GM23338 (cell line): ENCODE data around the gene SNRPD3.

ENCODE experiments used
- CREB1 ChIP-seq: fragments of 250-450 bp; sonication (Bioruptor Pico); IDR thresholded peaks from 2 replicates; pipeline ENCODE4 v1.5.0; 2020; ENCODE audit warnings: low read depth, mild to moderate bottlenecking, moderate library complexity
- CTCF ChIP-seq, 2 experiments: fragments of 200-600 bp in 1 of 2; sonication (generic) in 1 of 2; conservative IDR thresholded peaks; 2 replicates each; pipeline versions ENCODE4 v1.5.1 to v1.6.1; 2016 to 2017; ENCODE audit warnings: antibody characterized with exemption in 2 of 2, low read depth in 2 of 2, mild to moderate bottlenecking in 2 of 2, moderate library complexity in 1 of 2
- ETS1 ChIP-seq: IDR thresholded peaks from 2 replicates; pipeline ENCODE4 v1.6.1; 2016; ENCODE audit warnings: antibody characterized with exemption
- EZH2 ChIP-seq: fragments of 200-600 bp; sonication (generic); IDR thresholded peaks from one replicate; pipeline ENCODE4 v1.8.0; 2017; ENCODE audit warnings: antibody characterized with exemption, mild to moderate bottlenecking, low read depth; ENCODE audit not compliant: unreplicated experiment
- EZH2phosphoT487 ChIP-seq: fragments of 200-600 bp; sonication (generic); IDR thresholded peaks from one replicate; pipeline ENCODE4 v1.8.1; 2018; ENCODE audit warnings: antibody characterized with exemption; ENCODE audit not compliant: unreplicated experiment
- JUNB ChIP-seq: IDR thresholded peaks from one replicate; pipeline ENCODE4 v1.6.1; 2016; ENCODE audit warnings: antibody characterized with exemption; ENCODE audit not compliant: unreplicated experiment
- NANOG ChIP-seq: IDR thresholded peaks from 2 replicates; pipeline ENCODE4 v1.6.1; 2016; ENCODE audit warnings: antibody characterized with exemption, borderline replicate concordance
- POLR2AphosphoS5 ChIP-seq: IDR thresholded peaks from 2 replicates; pipeline ENCODE4 v1.6.1; 2016; ENCODE audit warnings: antibody characterized with exemption, low read depth
- REST ChIP-seq: IDR thresholded peaks from one replicate; pipeline ENCODE4 v1.6.1; 2018; ENCODE audit warnings: antibody characterized with exemption; ENCODE audit not compliant: unreplicated experiment
- STAT1 ChIP-seq: IDR thresholded peaks from one replicate; pipeline ENCODE4 v1.6.1; 2016; ENCODE audit warnings: antibody characterized with exemption; ENCODE audit not compliant: unreplicated experiment
- ZNF331 ChIP-seq: fragments of 250-450 bp; sonication (Bioruptor Pico); IDR thresholded peaks from 2 replicates; pipeline ENCODE4 v1.5.0; 2020; ENCODE audit warnings: low read depth, mild to moderate bottlenecking, moderate library complexity
- ZNF462 ChIP-seq: fragments of 250-450 bp; sonication (Bioruptor Pico); IDR thresholded peaks from 2 replicates; pipeline ENCODE4 v1.5.0; 2020; ENCODE audit warnings: mild to moderate bottlenecking, moderate library complexity

- no peak for TF ChIP-seq REST
- TF ChIP-seq CTCF (conservative IDR thresholded peaks at IDR 0.05; ENCODE audit: low read depth in 2 of 2), result no peak
- TF ChIP-seq EZH2, result no peak
- no peak for TF ChIP-seq POLR2AphosphoS5
- no peak for TF ChIP-seq EZH2phosphoT487
- no peak for TF ChIP-seq NANOG
- no peak for TF ChIP-seq ZNF331
- TF ChIP-seq CREB1 (CRISPR knock-in tag), result no peak
- TF ChIP-seq STAT1, result no peak
- no peak for TF ChIP-seq JUNB
- no peak for TF ChIP-seq ETS1
- no peak for TF ChIP-seq ZNF462 (CRISPR knock-in tag)
Measured at GRCh38 chr22:24550902-24551435, 4.8 kb upstream of the SNRPD3 start.
